GM21619 (cell line): ENCODE measurements around the gene SETBP1.

Experiments used
- ATAC-seq: cut with Tn5 transposase; IDR thresholded peaks from one replicate; pipeline ENCODE4 v1.9.1; 2021; ENCODE audit not compliant: unreplicated experiment

SETBP1 gene

DNA sequence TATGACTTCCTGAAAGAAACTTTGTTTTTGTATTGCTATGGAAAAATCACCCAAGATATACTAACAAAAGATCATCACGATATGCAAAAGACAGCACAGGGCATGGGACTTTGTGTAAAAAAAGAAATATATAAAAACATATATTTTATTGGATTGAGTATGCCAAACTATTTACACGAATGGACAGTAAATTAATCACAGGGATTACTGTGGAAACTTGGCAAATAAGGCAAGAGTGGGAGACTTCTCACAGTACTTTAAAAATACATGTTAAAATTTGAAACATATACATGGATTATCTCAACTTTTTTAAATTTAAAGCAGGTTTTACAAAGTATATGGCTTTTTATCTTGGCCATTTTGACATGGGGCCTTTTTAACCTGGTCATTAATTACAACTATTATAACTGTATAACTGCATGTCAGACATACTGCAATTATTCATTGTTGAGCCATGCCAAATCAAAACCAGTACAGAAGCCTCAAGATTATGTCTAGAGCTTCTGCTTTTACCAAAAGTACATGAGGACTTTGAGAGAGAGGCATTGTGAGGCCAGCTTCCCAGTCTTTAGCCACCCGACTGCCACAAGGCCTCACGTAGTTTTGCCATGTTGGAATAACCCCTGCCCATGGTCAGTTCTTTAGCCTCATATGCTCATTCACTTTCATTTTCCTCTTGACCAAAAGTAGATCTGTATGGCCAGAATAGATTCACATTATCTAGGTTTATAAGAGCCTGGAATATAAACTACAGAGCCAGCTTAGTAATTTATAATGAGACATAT lies 419.8 kb downstream of the SETBP1 start:
- ATAC-seq = no peak

- no peak for ATAC-seq
Observed at GRCh38 chr18:45102126-45102525, 421.4 kb downstream of the SETBP1 start.

DNA sequence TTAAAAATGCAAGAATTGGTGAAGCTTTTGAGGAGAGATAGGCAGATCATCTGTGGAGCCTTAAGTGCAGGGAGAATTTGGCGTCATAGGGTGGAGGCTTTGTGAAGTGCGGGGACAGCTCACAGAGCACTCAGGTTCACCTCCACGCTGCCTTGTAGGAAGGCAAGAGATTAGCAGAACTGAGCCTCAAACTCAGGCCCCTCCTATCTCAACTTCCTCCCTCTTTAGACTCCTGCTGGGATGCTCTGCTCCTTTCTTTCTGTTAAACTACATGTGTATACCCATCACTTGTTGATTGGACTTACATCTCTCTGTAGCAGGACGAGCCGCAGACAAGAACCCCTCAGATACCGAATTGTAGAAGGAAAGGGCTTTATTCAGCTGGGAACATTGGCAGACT lies 422.2 kb downstream of the SETBP1 start:
- no peak for ATAC-seq

DNA sequence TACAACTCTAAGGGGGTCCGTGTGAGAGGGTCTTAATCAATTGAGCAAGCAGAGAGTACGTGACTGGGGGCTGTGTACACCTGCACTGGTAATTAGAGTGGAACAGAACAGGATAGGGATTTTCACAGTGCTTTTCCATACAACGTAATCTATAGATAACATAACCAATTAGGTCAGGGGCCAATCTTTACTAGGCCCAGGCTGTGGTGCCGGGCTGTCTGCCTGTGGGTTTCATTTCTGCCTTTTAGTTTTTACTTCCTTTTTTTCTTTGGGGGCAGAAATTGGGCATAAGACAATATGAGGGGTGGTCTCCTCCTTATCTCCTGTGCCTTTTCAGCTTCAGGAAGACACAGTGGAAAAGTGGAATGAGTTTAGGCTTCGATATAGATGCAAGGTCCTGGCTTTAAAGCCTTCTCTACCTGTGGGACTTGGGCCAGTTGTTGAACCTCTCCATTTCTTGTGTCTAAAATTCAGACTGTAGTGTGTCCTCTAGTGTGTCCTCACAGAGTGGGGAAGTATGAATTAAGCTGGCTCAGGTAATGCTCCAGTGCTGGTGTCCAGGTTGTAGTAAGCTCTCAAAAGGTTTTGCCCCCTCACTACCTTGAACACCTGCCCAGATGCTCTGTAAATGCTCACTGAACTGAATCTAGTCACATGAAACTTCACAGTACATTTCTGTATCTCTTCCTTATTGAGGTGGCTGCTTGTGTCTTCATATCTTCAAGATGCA lies 422.8 kb downstream of the SETBP1 start:
- peak; percentile 33 for ATAC-seq

GRCh38 chr18:45104049-45104395 lies 423.3 kb downstream of the SETBP1 start:
- ATAC-seq = peak; percentile 22

- ATAC-seq = peak; percentile 90
Observed at GRCh38 chr18:45106331-45106774, 425.7 kb downstream of the SETBP1 start.

- no peak for ATAC-seq
Observed at GRCh38 chr18:45107425-45107824, 426.7 kb downstream of the SETBP1 start.

- no peak for ATAC-seq
Observed at GRCh38 chr18:45108754-45109153, 428.1 kb downstream of the SETBP1 start.

- ATAC-seq = no peak
Observed at GRCh38 chr18:45109271-45109670, 428.6 kb downstream of the SETBP1 start.

- no peak for ATAC-seq
Observed at GRCh38 chr18:45109706-45110105, 429.0 kb downstream of the SETBP1 start.

GRCh38 chr18:45110577-45111501 lies 430.2 kb downstream of the SETBP1 start:
- no peak for ATAC-seq

- no peak for ATAC-seq
Observed at GRCh38 chr18:45111502-45111848, 430.8 kb downstream of the SETBP1 start.

GRCh38 chr18:45112682-45113081 lies 432.0 kb downstream of the SETBP1 start:
- ATAC-seq = no peak

DNA sequence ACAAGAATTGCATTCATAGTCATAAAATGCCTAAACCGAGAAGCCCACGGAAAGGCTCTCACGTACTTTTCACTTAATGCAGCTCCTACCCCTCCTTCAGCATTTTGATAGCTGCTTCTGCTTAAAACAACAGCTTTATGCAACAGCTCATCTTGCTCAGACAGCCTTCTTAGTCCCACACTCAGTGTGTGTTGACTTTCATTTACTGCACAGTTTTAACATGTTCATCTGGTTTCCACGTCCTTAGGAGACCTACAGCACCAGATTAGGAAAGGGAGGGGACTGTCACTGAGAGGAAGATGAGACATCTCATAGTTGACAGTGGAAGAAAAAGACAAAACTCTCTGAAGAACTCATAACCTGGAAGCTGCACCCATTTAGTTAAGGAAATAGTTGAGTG lies 435.4 kb downstream of the SETBP1 start:
- ATAC-seq = no peak
